Mesothelial cell of epicardium (in vitro differentiated cells): ENCODE measurements around the gene SLC22A23. TPM values are rescaled to one million over a fixed set of nuclear protein-coding genes. Genes with fewer than 3 reads are reported as not detected.

ENCODE experiments used
- DNase-seq, 2 experiments: peaks; one replicate each; pipeline ENCODE4 v3.0.0; 2021; ENCODE audit warnings: low spot score in 2 of 2; ENCODE audit not compliant: unreplicated experiment in 2 of 2
- H3K27ac Mint-ChIP-seq: 2 replicates; pipeline ENCODE4 v1.8.0; 2021; ENCODE audit warnings: mixed read lengths
- H3K27me3 Mint-ChIP-seq: 2 replicates; pipeline ENCODE4 v1.8.0; 2021; ENCODE audit warnings: low read depth, mixed read lengths
- H3K36me3 Mint-ChIP-seq: 2 replicates; pipeline ENCODE4 v1.8.0; 2021; ENCODE audit warnings: mixed read lengths
- H3K4me1 Mint-ChIP-seq: 2 replicates; pipeline ENCODE4 v1.8.0; 2021; ENCODE audit warnings: mixed read lengths
- H3K4me3 Mint-ChIP-seq: 2 replicates; pipeline ENCODE4 v1.8.0; 2021; ENCODE audit warnings: mild to moderate bottlenecking, moderate library complexity, mixed read lengths
- H3K9me3 Mint-ChIP-seq: 2 replicates; pipeline ENCODE4 v1.8.0; 2021; ENCODE audit warnings: mixed read lengths
- CTCF ChIP-seq: fragments of 200-600 bp; sonication (generic); IDR thresholded peaks from one replicate; pipeline ENCODE4 v1.5.0; 2021; ENCODE audit warnings: antibody characterized with exemption; ENCODE audit not compliant: unreplicated experiment
- total RNA-seq: library from RNA; stranded (reverse); gene quantifications from 3 replicates; pipeline ENCODE4 v1.2.1, GENCODE V29; 2021

SLC22A23 gene
- total RNA-seq, 1 donor from 2014 or later, result 25.0 TPM

- no peak overlapping the region for H3K4me3 Mint-ChIP-seq
- H3K36me3 Mint-ChIP-seq, result peaks cover 3% of the 10 kb centered on the region
- H3K27ac Mint-ChIP-seq, result peak overlapping the region; percentile 10
- no peaks in the 10 kb centered on the region for H3K9me3 Mint-ChIP-seq
- DNase-seq, result no peak
- peaks cover 22% of the 10 kb centered on the region for H3K4me1 Mint-ChIP-seq
- no peaks in the 10 kb centered on the region for H3K27me3 Mint-ChIP-seq
- no peak for TF ChIP-seq CTCF
Observed at GRCh38 chr6:3326184-3326971, 130.5 kb downstream of the SLC22A23 start.

GRCh38 chr6:3325210-3325609 lies 131.6 kb downstream of the SLC22A23 start:
- H3K27me3 Mint-ChIP-seq, result no peaks in the 10 kb centered on the region
- peaks cover 3% of the 10 kb centered on the region for H3K36me3 Mint-ChIP-seq
- no peak for DNase-seq
- H3K27ac Mint-ChIP-seq, result peak overlapping the region; percentile 45
- no peak for TF ChIP-seq CTCF
- no peaks in the 10 kb centered on the region for H3K9me3 Mint-ChIP-seq
- H3K4me3 Mint-ChIP-seq, result no peak overlapping the region
- peaks cover 22% of the 10 kb centered on the region for H3K4me1 Mint-ChIP-seq

GRCh38 chr6:3324262-3324942 lies 132.4 kb downstream of the SLC22A23 start:
- DNase-seq, result no peak
- peaks cover 3% of the 10 kb centered on the region for H3K36me3 Mint-ChIP-seq
- no peak for TF ChIP-seq CTCF
- no peak overlapping the region for H3K27ac Mint-ChIP-seq
- H3K9me3 Mint-ChIP-seq, result no peaks in the 10 kb centered on the region
- no peaks in the 10 kb centered on the region for H3K27me3 Mint-ChIP-seq
- H3K4me1 Mint-ChIP-seq, result peaks cover 22% of the 10 kb centered on the region
- H3K4me3 Mint-ChIP-seq, result no peak overlapping the region

GRCh38 chr6:3323696-3324261 lies 133.1 kb downstream of the SLC22A23 start:
- DNase-seq, result no peak
- no peaks in the 10 kb centered on the region for H3K27me3 Mint-ChIP-seq
- TF ChIP-seq CTCF, result no peak
- no peak overlapping the region for H3K27ac Mint-ChIP-seq
- peaks cover 3% of the 10 kb centered on the region for H3K36me3 Mint-ChIP-seq
- H3K9me3 Mint-ChIP-seq, result no peaks in the 10 kb centered on the region
- H3K4me1 Mint-ChIP-seq, result peaks cover 22% of the 10 kb centered on the region
- no peak overlapping the region for H3K4me3 Mint-ChIP-seq

GRCh38 chr6:3323148-3323547 lies 133.7 kb downstream of the SLC22A23 start:
- no peaks in the 10 kb centered on the region for H3K27me3 Mint-ChIP-seq
- H3K27ac Mint-ChIP-seq, result no peak overlapping the region
- H3K4me1 Mint-ChIP-seq, result peaks cover 22% of the 10 kb centered on the region
- no peaks in the 10 kb centered on the region for H3K9me3 Mint-ChIP-seq
- H3K36me3 Mint-ChIP-seq, result peaks cover 3% of the 10 kb centered on the region
- no peak for TF ChIP-seq CTCF
- no peak for DNase-seq
- H3K4me3 Mint-ChIP-seq, result no peak overlapping the region
